Measurements from ENCODE around the gene TBX15.

DNA sequence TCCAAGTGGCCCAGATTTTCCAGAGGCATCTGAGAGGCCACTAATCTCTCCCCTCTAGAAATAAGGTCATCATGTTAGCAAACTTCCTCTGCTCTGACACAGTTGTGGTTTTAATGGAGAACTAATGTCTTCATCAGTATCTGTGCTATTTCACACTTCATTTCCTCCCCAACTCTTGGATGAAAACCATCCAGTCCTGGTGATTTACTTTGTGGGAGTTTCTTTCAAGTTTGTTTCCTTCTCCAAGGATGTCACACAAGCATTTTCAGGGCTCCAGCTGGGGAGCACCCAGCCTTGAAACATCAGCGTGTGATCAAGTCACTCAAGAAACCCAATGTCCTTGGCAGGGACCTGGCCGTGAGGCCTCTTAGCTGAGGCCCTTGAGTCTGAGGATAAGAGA lies 38.8 kb downstream of the TBX15 start:
- TF ChIP-seq, protein P1, sequence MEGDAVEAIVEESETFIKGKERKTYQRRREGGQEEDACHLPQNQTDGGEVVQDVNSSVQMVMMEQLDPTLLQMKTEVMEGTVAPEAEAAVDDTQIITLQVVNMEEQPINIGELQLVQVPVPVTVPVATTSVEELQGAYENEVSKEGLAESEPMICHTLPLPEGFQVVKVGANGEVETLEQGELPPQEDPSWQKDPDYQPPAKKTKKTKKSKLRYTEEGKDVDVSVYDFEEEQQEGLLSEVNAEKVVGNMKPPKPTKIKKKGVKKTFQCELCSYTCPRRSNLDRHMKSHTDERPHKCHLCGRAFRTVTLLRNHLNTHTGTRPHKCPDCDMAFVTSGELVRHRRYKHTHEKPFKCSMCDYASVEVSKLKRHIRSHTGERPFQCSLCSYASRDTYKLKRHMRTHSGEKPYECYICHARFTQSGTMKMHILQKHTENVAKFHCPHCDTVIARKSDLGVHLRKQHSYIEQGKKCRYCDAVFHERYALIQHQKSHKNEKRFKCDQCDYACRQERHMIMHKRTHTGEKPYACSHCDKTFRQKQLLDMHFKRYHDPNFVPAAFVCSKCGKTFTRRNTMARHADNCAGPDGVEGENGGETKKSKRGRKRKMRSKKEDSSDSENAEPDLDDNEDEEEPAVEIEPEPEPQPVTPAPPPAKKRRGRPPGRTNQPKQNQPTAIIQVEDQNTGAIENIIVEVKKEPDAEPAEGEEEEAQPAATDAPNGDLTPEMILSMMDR (IDR thresholded peaks at IDR 0.05; ENCODE audit: borderline replicate concordance, extremely low read depth, low read length, poor library complexity, severe bottlenecking), result no peak
- no peak for TF ChIP-seq EZH2 (IDR thresholded peaks at IDR 0.05; ENCODE audit: borderline replicate concordance, low read depth, low read length, severe bottlenecking)

Data from DND-41 (cell line).